ENCODE results near the gene LIPK.

Gene LIPK

GRCh38 chr10:88782222-88782621 is 76.2 kb downstream of the LIPK start:
- no peak for TF ChIP-seq TCF12 (IDR thresholded peaks at IDR 0.05; ENCODE audit: low read depth)
- no peak for TF ChIP-seq CREB1 (IDR thresholded peaks at IDR 0.05; ENCODE audit: low read depth)
- TF ChIP-seq TEAD4 (IDR thresholded peaks at IDR 0.05) = no peak
- TF ChIP-seq YY1 (IDR thresholded peaks at IDR 0.05; ENCODE audit: low read depth) = no peak
- no peak for TF ChIP-seq RAD21 (IDR thresholded peaks at IDR 0.05; ENCODE audit: low read depth)
- TF ChIP-seq EGR1 (IDR thresholded peaks at IDR 0.05) = no peak
- no peak for TF ChIP-seq USF1 (IDR thresholded peaks at IDR 0.05)
- TF ChIP-seq ZBTB7A (IDR thresholded peaks at IDR 0.05; ENCODE audit: low read depth) = no peak
- no peak for TF ChIP-seq NFIC (IDR thresholded peaks at IDR 0.05)
- TF ChIP-seq, protein P1, sequence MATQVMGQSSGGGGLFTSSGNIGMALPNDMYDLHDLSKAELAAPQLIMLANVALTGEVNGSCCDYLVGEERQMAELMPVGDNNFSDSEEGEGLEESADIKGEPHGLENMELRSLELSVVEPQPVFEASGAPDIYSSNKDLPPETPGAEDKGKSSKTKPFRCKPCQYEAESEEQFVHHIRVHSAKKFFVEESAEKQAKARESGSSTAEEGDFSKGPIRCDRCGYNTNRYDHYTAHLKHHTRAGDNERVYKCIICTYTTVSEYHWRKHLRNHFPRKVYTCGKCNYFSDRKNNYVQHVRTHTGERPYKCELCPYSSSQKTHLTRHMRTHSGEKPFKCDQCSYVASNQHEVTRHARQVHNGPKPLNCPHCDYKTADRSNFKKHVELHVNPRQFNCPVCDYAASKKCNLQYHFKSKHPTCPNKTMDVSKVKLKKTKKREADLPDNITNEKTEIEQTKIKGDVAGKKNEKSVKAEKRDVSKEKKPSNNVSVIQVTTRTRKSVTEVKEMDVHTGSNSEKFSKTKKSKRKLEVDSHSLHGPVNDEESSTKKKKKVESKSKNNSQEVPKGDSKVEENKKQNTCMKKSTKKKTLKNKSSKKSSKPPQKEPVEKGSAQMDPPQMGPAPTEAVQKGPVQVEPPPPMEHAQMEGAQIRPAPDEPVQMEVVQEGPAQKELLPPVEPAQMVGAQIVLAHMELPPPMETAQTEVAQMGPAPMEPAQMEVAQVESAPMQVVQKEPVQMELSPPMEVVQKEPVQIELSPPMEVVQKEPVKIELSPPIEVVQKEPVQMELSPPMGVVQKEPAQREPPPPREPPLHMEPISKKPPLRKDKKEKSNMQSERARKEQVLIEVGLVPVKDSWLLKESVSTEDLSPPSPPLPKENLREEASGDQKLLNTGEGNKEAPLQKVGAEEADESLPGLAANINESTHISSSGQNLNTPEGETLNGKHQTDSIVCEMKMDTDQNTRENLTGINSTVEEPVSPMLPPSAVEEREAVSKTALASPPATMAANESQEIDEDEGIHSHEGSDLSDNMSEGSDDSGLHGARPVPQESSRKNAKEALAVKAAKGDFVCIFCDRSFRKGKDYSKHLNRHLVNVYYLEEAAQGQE (IDR thresholded peaks at IDR 0.05; ENCODE audit: low read depth) = no peak
- TF ChIP-seq TAF1 (IDR thresholded peaks at IDR 0.05; ENCODE audit: low read depth) = no peak
- TF ChIP-seq CEBPB (IDR thresholded peaks at IDR 0.05) = no peak

DNA sequence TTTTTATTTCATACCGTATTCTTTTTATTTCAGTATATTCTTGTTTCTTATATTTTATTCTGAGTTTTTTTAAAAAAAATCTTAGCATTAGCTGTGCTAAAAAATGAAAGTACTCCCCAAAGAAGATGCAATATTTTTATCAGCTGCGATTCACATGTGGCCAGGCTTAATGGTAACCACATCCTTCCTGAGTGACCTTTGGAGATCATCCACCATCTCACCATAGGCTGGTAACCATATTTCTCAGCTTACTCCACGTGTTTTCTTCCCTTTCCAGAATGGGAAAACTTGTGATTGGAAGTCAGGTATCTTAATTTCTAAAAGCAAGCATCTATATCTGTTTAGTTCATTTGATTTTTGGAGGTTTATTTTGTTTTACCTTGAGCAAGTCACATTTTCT is 77.7 kb downstream of the LIPK start:
- TF ChIP-seq TAF1 (IDR thresholded peaks at IDR 0.05; ENCODE audit: low read depth) (no peak), CEBPB (IDR thresholded peaks at IDR 0.05) (no peak), TEAD4 (IDR thresholded peaks at IDR 0.05) (no peak), ZBTB7A (IDR thresholded peaks at IDR 0.05; ENCODE audit: low read depth) (no peak), YY1 (IDR thresholded peaks at IDR 0.05; ENCODE audit: low read depth) (no peak), EGR1 (IDR thresholded peaks at IDR 0.05) (no peak), FOXM1 (IDR thresholded peaks at IDR 0.05; ENCODE audit: borderline replicate concordance, low read depth) (no peak), CREB1 (IDR thresholded peaks at IDR 0.05; ENCODE audit: low read depth) (no peak), NFIC (IDR thresholded peaks at IDR 0.05) (no peak), RAD21 (IDR thresholded peaks at IDR 0.05; ENCODE audit: low read depth) (no peak), USF1 (IDR thresholded peaks at IDR 0.05) (no peak), EP300 (IDR thresholded peaks at IDR 0.05; ENCODE audit: borderline replicate concordance) (no peak), TCF12 (IDR thresholded peaks at IDR 0.05; ENCODE audit: low read depth) (no peak)
- TF ChIP-seq, protein P2, sequence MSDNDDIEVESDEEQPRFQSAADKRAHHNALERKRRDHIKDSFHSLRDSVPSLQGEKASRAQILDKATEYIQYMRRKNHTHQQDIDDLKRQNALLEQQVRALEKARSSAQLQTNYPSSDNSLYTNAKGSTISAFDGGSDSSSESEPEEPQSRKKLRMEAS (IDR thresholded peaks at IDR 0.05) = no peak
- TF ChIP-seq, protein P1 (IDR thresholded peaks at IDR 0.05; ENCODE audit: low read depth) = no peak

DNA sequence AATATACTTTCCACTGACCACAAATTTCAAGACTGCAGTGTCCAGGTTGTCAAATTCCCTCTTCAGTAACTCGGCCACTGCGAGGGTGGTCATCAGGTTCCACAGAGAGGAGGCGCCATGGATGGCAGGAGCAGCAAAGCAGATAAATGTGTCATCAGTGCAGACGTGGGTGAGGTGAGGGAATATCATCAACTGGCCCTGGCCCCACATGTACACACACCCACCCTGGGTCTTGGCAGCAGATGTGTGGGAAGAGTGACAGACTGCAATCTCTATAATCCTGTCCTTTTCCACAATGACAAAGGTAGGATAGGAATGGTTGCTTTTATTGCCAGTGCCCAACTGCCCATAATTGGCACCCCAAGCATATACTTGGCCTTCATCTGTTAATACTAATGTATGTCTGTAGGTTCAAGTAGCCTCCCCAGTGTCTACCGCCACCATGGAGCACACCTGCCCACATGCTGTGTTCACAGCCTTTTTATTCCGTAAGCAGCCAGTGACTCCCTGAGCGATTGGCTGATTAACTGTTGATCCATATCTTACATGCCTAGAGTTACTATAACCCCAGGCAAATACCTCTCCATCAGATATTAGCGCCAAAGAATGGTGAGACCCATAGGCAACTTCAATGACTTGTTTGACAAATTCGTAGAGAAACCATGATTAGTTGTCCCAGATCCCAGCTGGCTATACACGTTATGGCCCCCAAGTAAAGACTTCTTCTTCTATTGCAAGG is 80.2 kb downstream of the LIPK start:
- no peak for TF ChIP-seq ZBTB7A (IDR thresholded peaks at IDR 0.05; ENCODE audit: low read depth)
- no peak for TF ChIP-seq CEBPB (IDR thresholded peaks at IDR 0.05)
- no peak for TF ChIP-seq NFIC (IDR thresholded peaks at IDR 0.05)
- no peak for TF ChIP-seq USF1 (IDR thresholded peaks at IDR 0.05)
- no peak for TF ChIP-seq CREB1 (IDR thresholded peaks at IDR 0.05; ENCODE audit: low read depth)
- TF ChIP-seq TEAD4 (IDR thresholded peaks at IDR 0.05) = no peak
- TF ChIP-seq, protein P1 (IDR thresholded peaks at IDR 0.05; ENCODE audit: low read depth) = no peak
- TF ChIP-seq FOXM1 (IDR thresholded peaks at IDR 0.05; ENCODE audit: borderline replicate concordance, low read depth) = no peak
- no peak for TF ChIP-seq TCF12 (IDR thresholded peaks at IDR 0.05; ENCODE audit: low read depth)
- TF ChIP-seq RAD21 (IDR thresholded peaks at IDR 0.05; ENCODE audit: low read depth) = no peak
- TF ChIP-seq EGR1 (IDR thresholded peaks at IDR 0.05) = no peak

DNA sequence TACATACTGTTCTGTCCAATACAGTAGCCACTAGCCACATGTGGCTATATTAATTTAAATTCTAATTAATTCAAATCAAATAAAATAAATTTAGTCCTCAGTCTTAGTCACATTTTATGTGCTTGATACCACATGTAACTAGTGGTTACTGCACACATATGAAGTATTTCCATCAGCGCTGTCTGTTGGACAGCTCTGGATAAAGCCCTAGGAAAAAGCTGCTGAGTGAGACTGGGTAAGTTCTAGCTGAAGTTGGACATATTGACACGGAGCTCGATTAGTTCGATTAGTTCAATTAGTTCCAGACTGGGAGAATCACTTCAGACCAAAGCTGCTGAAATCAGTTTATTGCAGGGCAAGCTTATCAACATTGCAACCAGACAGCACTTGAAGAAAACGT is 81.4 kb downstream of the LIPK start:
- TF ChIP-seq, protein P1 (IDR thresholded peaks at IDR 0.05; ENCODE audit: low read depth) = peak; percentile 33; the same call in 1 of the 2 replicates
- no peak for TF ChIP-seq NFIC (IDR thresholded peaks at IDR 0.05)
